GM13976 (cell line): ENCODE data around the gene CHCHD6.

Experiments used
- DNase-seq: peaks from one replicate; pipeline ENCODE4 v3.0.0; 2012; ENCODE audit warnings: low spot score
- in situ Hi-C: fragments of 300-500 bp; cut with MboI; formaldehyde crosslinking; loops from one replicate; pipeline ENCODE4 v1.12.0; 2022; ENCODE audit warnings: low sequenced_read_pairs, mixed read lengths, inconsistent platforms; ENCODE audit not compliant: unreplicated experiment
- TF ChIP-seq, protein P1 (sequence below): IDR thresholded peaks from 2 replicates; pipeline ENCODE4 v1.5.1; 2012; ENCODE audit warnings: borderline replicate concordance, mild to moderate bottlenecking; ENCODE audit not compliant: insufficient read depth; ENCODE audit errors: extremely low read depth, missing control alignments, control extremely low read depth

The CHCHD6 gene

DNA sequence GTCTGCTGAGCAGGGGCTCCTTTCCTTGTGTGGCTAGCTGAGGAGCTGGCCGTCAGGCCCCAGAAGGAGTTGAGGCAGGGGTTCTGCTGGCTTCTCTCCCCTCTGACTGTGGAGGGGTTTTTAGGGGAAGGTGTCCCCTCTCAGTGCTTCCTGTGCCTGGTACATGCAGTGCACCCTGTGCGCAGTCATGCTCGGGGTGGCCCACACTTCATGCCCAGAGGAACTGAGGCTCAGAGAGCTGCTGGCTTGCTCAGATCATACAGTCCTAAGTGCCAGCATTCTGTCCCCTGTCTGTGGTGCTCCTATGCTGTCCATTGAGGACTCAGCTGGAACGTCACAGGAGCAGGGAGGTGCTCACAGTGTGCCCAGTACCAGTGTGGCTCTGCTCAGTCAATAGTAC is 211.0 kb downstream of the CHCHD6 start:
- no peak for DNase-seq
- TF ChIP-seq, protein P1, sequence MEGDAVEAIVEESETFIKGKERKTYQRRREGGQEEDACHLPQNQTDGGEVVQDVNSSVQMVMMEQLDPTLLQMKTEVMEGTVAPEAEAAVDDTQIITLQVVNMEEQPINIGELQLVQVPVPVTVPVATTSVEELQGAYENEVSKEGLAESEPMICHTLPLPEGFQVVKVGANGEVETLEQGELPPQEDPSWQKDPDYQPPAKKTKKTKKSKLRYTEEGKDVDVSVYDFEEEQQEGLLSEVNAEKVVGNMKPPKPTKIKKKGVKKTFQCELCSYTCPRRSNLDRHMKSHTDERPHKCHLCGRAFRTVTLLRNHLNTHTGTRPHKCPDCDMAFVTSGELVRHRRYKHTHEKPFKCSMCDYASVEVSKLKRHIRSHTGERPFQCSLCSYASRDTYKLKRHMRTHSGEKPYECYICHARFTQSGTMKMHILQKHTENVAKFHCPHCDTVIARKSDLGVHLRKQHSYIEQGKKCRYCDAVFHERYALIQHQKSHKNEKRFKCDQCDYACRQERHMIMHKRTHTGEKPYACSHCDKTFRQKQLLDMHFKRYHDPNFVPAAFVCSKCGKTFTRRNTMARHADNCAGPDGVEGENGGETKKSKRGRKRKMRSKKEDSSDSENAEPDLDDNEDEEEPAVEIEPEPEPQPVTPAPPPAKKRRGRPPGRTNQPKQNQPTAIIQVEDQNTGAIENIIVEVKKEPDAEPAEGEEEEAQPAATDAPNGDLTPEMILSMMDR, result no peak
- in situ Hi-C loops, result no loop called here

DNA sequence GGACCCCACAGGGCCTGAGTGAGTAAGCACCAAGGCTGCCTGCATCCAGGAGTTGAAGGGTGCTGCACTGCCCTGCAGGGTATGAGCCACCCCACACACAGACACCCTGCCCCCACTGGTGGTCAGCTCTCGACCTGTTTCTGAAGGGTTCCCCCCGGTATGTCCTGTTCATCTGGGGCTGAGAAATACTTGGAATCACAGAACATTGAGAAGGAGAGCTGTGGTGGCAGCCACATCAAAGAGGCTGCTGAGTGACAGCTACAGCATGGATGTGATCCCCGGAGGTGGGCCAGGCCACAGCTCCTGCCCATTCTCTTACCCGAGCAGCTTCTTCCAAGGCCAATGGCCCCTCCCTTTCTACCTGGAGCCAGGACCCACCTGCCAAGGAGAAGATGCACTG is 212.5 kb downstream of the CHCHD6 start:
- in situ Hi-C loops, result no loop called here
- no peak for DNase-seq
- TF ChIP-seq, protein P1, result no peak

DNA sequence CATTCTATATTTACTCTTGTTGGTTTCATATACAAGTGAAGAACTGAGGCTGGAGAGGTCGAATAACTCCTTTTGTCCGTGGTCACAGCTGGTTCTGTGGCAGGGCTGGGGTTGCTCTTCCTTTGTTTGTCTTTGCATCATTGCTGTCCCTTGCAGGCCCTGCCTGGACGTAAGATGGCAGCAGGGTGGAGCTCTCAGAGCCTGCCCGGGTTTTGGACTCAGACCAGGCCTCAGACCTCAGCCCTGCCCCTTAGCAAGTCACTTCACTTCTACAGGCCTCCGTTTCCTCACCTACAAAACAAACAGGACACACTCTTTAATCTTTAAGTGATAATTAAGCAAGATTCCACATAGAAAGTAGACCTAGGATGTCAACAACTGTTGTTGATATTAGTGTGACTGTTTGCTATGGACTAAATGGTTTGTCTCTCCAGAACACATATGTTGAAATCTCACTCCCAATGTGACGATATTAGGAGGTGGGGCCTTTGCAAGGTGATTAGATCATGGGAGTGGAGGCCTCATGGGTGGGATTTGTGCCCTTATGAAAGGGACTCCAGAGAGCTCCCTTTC is 213.3 kb downstream of the CHCHD6 start:
- in situ Hi-C loops, result no loop called here
- DNase-seq, result no peak
- TF ChIP-seq, protein P1, result no peak

DNA sequence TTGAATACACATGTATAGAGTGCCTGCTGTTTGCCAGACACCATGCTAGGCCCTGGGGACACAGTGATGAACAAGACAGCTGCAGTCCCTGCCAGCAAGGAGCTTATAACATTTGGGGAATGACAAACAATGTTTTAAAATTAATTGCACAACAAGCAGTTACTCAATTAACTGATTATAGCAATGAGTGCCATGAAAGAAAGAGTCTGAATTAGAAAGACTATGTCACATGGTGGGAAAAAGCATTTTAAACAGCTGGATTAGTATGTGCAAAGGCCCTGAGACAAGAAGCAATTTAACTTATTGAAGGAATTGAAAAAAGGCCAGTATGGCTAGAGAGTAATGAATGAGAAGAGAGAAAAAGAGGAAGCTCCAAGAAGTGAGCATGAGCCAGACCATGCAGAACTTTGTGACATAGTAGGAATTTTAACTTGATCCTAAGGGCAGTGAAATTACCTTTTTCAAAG is 214.3 kb downstream of the CHCHD6 start:
- in situ Hi-C loops, result no loop called here
- DNase-seq, result no peak
- TF ChIP-seq, protein P1, result no peak

DNA sequence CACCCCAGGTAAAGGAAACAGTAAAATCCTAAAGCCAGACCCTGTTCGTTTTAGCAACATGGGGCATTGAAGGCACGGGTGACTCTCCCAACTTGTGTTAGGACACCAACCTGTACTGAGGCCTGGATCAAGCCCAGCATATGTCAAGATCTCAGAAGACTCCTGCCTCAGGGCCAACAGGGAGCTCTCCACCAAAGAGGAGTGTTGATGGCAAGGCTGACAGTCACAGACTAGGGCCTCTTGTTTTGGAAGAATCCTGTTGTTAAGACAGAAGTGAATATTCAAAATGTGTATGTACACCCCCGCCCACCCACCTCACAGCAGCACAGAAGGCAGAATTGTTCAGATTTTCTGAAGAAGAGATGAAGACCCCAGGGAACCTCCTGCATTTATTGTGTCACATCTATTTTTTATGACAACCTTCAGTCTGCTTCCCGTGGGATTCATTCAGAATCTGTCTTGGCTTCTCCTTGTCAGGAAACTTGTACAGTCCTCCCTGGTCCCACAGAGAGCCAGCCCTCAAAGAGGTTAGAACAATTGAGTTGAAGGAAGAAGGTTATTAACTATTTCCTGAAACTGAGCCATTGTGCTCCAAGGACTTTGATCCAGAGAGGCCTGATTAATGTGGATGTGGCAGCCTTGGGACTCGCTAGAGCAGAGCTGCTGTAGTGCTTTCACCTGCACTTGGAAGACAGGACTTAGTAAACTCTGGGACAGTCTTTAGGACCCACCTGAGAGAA is 217.2 kb downstream of the CHCHD6 start:
- DNase-seq, result no peak
- TF ChIP-seq, protein P1, result no peak
- in situ Hi-C loops, result no loop called here

DNA sequence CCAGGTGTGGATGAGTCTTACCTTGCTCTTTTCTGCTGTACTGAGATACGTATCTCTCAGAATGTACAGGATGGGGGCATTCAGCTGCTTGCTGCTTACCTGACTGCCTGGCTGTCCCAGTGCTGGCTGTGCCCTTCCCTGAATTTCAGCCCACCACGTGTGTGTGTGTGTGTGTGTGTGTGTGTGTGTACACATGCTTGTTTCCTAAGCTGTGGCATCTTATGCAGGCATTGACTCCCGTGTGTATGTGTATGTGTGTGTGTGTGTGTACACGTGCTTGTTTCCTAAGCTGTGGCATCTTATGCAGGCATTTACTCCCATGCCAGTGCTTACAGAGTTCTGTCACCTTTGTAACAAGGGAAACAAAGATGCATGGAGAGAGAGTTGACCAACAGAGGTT is 218.4 kb downstream of the CHCHD6 start:
- no peak for DNase-seq
- in situ Hi-C loops, result no loop called here
- TF ChIP-seq, protein P1, result no peak
